K562 (cell line): Measurements from ENCODE around the gene TRMT1. TPM values are rescaled to one million over a fixed set of nuclear protein-coding genes. Genes with fewer than 3 reads are reported as not detected.

Experiments used
- ATF7 ChIP-seq: fragments of 450-650 bp; IDR thresholded peaks from 2 replicates; pipeline ENCODE4 v1.7.1; 2014; ENCODE audit warnings: mild to moderate bottlenecking, moderate library complexity
- KDM2B ChIP-seq: fragments of 250-450 bp; sonication (Bioruptor Pico); IDR thresholded peaks from 2 replicates; pipeline ENCODE4 v1.8.0; 2021; ENCODE audit warnings: mild to moderate bottlenecking, moderate library complexity
- RBM15 ChIP-seq: fragments of 200-400 bp; formaldehyde crosslinking; IDR thresholded peaks from 2 replicates; pipeline ENCODE4 v1.6.1; 2018; ENCODE audit warnings: mild to moderate bottlenecking, low read length, moderate library complexity; ENCODE audit not compliant: insufficient read depth
- RFX7 ChIP-seq: fragments of 250-450 bp; sonication (Bioruptor Pico); IDR thresholded peaks from 2 replicates; pipeline ENCODE4 v1.5.1; 2021; ENCODE audit warnings: mild to moderate bottlenecking
- SMARCB1 ChIP-seq: IDR thresholded peaks from 2 replicates; pipeline ENCODE4 v1.6.1; 2011; ENCODE audit warnings: improper control_type of control experiment, low read depth; ENCODE audit not compliant: insufficient read length
- TFAM ChIP-seq: fragments of 250-450 bp; sonication (Bioruptor Pico); conservative IDR thresholded peaks from 2 replicates; pipeline ENCODE4 v1.5.0; 2021; ENCODE audit warnings: mild to moderate bottlenecking, moderate library complexity
- WHSC1 ChIP-seq: IDR thresholded peaks from one replicate; pipeline ENCODE4 v1.6.1; 2012; ENCODE audit warnings: low read length, control low read depth, inconsistent platforms
- ZNF41 ChIP-seq: fragments of 250-450 bp; sonication (Bioruptor Pico); conservative IDR thresholded peaks from 2 replicates; pipeline ENCODE4 v1.4.0; 2020; ENCODE audit warnings: mild to moderate bottlenecking
- ZNF609 ChIP-seq: sonication (generic); formaldehyde crosslinking; IDR thresholded peaks from 2 replicates; pipeline ENCODE4 v1.8.1; 2023; ENCODE audit warnings: missing genetic modification reagents, mild to moderate bottlenecking, borderline replicate concordance
- polyA plus RNA-seq, 8 experiments: library from polyadenylated mRNA; depleted of rRNA in 4 of 8; stranded (reverse) in 5 of 8; unstranded in 3 of 8; fragments of >200 nt; fragmentation: Nextera tagmentation in 2 of 8; fragmentation: Illumina TruSeq in 1 of 8; extraction: Ambion mirVana in 2 of 8; extraction: Trizol in 1 of 8; gene quantifications; 2 replicates each; pipeline versions ENCODE4 v1.2.1 to v1.2.3, GENCODE V29; 2011 to 2014; ENCODE audit warnings: inconsistent platforms in 1 of 8, missing spikeins in 1 of 8
- total RNA-seq, 7 experiments: library from RNA; depleted of rRNA in 6 of 7; stranded (reverse); fragments of >200 nt in 6 of 7; fragmentation: Illumina TruSeq in 2 of 7; extraction: Trizol in 2 of 7; gene quantifications; 2 replicates each; pipeline versions ENCODE4 v1.2.1 to v1.2.3, GENCODE V29; 2011 to 2021; ENCODE audit warnings: low replicate concordance in 1 of 7
- TF ChIP-seq, protein P1 (sequence below), 2 experiments: fragments of 450-650 bp in 1 of 2; sonication (generic) in 1 of 2; formaldehyde crosslinking in 1 of 2; IDR thresholded peaks; 2 replicates each; pipeline versions ENCODE4 v1.7.1 to v1.9.0; 2016 to 2022; ENCODE audit warnings: inconsistent platforms in 1 of 2, mild to moderate bottlenecking in 1 of 2, missing genetic modification reagents in 1 of 2

TRMT1 gene
- total and polyA plus RNA-seq, 9 of the 15 experiments (the other 6 are each of a cell fraction or from before 2014, with no cell fraction given), result 5.8 to 158 (median 54.3) TPM

GRCh38 chr19:13152974-13153568 lies 36.5 kb upstream of the TRMT1 start (continued):
- TF ChIP-seq RBM15, result peak; percentile 76; the same call in 1 of the 2 replicates
- no peak for TF ChIP-seq SMARCB1
- TF ChIP-seq, protein P1, sequence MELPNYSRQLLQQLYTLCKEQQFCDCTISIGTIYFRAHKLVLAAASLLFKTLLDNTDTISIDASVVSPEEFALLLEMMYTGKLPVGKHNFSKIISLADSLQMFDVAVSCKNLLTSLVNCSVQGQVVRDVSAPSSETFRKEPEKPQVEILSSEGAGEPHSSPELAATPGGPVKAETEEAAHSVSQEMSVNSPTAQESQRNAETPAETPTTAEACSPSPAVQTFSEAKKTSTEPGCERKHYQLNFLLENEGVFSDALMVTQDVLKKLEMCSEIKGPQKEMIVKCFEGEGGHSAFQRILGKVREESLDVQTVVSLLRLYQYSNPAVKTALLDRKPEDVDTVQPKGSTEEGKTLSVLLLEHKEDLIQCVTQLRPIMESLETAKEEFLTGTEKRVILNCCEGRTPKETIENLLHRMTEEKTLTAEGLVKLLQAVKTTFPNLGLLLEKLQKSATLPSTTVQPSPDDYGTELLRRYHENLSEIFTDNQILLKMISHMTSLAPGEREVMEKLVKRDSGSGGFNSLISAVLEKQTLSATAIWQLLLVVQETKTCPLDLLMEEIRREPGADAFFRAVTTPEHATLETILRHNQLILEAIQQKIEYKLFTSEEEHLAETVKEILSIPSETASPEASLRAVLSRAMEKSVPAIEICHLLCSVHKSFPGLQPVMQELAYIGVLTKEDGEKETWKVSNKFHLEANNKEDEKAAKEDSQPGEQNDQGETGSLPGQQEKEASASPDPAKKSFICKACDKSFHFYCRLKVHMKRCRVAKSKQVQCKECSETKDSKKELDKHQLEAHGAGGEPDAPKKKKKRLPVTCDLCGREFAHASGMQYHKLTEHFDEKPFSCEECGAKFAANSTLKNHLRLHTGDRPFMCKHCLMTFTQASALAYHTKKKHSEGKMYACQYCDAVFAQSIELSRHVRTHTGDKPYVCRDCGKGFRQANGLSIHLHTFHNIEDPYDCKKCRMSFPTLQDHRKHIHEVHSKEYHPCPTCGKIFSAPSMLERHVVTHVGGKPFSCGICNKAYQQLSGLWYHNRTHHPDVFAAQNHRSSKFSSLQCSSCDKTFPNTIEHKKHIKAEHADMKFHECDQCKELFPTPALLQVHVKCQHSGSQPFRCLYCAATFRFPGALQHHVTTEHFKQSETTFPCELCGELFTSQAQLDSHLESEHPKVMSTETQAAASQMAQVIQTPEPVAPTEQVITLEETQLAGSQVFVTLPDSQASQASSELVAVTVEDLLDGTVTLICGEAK (IDR thresholded peaks at IDR 0.05), result no peak
- TF ChIP-seq, protein P1 (CRISPR knock-in tag; IDR thresholded peaks at IDR 0.05), result no peak; the same call in 1 of the 2 replicates
- TF ChIP-seq ZNF41 (CRISPR knock-in tag), result no peak
- TF ChIP-seq ZNF609, result peak; percentile 69; the same call in 1 of the 2 replicates
- TF ChIP-seq ATF7, result peak; percentile 98
- TF ChIP-seq RFX7 (CRISPR knock-in tag), result no peak
- TF ChIP-seq KDM2B (CRISPR knock-in tag), result peak; percentile 90; the same call in 1 of the 2 replicates
- no peak for TF ChIP-seq WHSC1
- no peak for TF ChIP-seq TFAM (CRISPR knock-in tag)
